GM19328 (cell line): ENCODE measurements around the gene GOLPH3.
"Not testable (repeated sequence)": the region's sequence is repeated elsewhere in the genome, so short reads cannot be mapped to it uniquely, and the experiment has no call there.

Source experiments
- ATAC-seq: cut with Tn5 transposase; IDR thresholded peaks from one replicate; pipeline ENCODE4 v1.9.1; 2021; ENCODE audit warnings: mild to moderate bottlenecking, moderate library complexity; ENCODE audit not compliant: unreplicated experiment

Gene GOLPH3

GRCh38 chr5:32100691-32101302 is 73.3 kb downstream of the GOLPH3 start:
- no peak for ATAC-seq

- no peak for ATAC-seq
Measured at GRCh38 chr5:32100230-32100629, 73.9 kb downstream of the GOLPH3 start.

DNA sequence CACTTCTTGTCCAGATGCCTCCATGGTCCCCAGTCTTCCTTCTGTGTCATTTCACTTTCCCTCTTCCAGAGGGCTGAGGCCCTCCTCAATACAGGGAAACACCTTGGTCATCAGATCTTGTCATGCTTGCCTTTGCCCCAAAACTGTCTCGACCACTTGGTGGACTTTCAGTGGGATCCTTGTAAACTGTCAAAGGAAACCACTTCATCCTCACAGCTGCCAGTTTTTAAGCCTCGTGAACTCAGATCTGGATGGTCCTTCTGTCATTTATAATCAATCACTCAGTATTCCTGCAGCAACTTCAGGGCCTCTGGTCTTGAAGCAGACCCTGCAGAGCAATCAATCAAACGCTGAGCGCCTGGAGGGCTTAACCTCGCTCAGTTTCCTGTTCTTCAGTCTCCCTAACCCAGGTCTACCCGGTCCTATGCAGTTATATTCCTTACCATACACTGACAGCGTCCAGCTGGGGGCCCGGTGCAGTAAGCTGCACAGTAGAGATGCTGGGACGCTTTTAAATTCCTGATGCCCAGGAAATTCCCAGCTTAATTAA is 74.6 kb downstream of the GOLPH3 start:
- ATAC-seq: no peak

DNA sequence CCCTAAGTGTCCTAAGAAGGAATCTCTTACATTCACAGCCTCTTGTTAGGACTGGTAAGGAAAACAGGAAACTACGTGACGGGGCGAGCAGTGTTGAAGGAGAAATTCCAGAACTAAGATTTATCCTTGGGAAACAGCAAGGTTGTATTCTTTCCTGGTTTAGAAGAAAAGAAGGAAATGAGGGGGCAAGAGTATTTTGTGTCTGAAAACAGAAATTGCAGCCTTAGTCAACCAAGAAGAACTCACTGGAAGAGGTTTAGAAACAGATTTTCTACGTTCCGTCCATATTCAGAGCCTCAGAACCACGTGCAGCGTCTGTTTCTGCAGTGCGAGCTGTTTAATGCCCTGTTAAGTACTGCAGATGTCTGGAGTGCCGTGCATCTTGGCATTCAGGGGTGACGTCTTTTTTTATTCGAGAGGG is 75.2 kb downstream of the GOLPH3 start:
- ATAC-seq: no peak

DNA sequence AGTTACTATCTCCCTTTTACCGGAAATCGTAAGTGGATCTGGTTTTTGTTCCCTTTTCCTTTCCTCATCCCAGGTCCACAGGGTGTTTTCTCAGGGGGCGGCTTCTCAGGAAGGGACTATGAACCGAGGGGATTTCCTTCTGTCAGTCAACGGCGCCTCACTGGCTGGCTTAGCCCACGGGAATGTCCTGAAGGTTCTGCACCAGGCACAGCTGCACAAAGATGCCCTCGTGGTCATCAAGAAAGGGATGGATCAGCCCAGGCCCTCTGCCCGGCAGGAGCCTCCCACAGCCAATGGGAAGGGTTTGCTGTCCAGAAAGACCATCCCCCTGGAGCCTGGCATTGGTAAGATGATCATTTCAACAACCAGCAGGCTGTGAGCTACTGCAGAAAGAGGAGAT is 75.8 kb downstream of the GOLPH3 start:
- ATAC-seq: no peak

- ATAC-seq: no peak
Measured at GRCh38 chr5:32096891-32097595, 77.1 kb downstream of the GOLPH3 start.

- ATAC-seq: no peak
Measured at GRCh38 chr5:32095261-32095671, 78.9 kb downstream of the GOLPH3 start.

DNA sequence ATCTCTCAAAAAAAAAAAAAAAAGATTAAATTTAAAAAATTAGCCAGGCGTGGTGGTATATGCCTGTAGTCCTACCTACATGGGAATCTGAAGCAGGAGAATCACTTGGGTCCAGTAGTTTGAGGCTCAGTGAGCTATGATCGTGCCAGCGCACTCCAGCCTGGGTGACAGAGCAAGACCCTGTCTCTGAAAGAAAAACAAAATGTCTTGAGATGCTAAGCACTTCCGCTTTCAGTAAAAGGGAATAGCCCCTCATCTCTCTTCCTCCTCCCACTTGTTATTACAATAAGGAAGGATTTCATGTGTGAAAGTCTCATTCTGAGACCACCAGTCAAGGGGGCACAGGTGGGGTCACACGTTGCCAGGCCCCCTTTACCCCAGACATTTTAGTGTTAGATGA is 79.4 kb downstream of the GOLPH3 start:
- no peak for ATAC-seq

DNA sequence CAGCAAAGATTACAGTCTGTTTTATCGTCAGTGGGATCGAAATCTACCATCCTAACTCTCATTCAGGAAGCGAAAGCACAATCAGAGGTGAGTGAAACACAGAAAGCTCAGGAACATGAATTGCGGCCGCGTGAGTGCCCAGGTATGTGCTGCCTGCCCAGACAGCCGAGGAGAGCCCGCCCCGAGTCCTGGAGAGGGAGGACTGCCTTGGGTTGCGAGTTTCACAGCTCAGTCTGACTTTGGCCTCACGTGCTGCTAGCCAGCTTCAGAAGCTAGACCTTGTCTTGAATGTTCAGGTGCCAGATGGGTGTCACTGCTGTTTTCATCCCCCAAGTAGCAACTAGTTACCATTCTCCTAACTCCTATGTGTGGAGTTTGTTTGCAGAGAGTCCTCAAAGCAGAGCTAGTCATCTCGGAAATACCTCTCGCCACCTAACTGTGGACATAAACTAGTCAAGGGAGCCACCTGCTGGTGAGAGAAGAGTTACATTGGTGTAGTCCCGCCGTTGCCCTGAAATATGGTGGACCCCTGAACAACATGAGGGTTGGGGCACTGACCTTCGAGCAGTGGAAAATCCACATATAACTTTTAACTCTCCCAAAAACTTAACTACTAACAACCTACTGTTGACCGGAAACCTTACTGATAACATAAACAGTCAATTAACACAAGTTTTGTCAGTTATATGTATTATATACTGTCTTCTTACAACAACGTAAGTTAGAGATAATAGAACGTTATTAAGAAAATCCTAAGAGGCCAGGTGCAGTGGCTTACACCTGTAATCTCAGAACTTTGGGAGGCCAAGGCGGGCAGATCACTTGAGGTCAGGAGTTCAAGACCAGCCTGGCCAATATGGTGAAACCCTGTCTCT is 80.9 kb downstream of the GOLPH3 start:
- peak; percentile 86 for ATAC-seq

DNA sequence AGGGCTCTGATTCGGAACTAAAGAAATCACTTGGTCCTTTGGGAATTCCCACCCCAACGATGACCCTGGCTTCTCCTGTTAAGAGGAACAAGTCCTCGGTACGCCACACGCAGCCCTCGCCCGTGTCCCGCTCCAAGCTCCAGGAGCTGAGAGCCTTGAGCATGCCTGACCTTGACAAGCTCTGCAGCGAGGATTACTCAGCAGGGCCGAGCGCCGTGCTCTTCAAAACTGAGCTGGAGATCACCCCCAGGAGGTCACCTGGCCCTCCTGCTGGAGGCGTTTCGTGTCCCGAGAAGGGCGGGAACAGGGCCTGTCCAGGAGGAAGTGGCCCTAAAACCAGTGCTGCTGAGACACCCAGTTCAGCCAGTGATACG is 83.4 kb downstream of the GOLPH3 start:
- ATAC-seq: no peak

GRCh38 chr5:32090026-32090754 is 83.9 kb downstream of the GOLPH3 start:
- ATAC-seq: no peak

DNA sequence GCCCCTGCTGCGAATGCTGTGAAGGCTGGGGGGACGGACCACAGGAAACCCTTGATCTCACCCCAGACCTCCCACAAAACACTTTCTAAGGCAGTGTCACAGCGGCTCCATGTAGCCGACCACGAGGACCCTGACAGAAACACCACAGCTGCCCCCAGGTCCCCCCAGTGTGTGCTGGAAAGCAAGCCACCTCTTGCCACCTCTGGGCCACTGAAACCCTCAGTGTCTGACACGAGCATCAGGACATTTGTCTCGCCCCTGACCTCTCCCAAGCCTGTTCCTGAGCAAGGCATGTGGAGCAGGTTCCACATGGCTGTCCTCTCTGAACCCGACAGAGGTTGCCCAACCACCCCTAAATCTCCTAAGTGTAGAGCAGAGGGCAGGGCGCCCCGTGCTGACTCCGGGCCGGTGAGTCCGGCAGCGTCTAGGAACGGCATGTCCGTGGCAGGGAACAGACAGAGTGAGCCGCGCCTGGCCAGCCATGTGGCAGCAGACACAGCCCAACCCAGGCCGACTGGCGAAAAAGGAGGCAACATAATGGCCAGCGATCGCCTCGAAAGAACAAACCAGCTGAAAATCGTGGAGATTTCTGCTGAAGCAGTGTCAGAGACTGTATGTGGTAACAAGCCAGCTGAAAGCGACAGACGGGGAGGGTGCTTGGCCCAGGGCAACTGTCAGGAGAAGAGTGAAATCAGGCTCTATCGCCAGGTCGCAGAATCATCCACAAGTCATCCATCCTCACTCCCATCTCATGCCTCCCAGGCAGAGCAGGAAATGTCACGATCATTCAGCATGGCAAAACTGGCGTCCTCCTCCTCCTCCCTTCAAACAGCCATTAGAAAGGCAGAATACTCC is 84.7 kb downstream of the GOLPH3 start:
- ATAC-seq: no peak

DNA sequence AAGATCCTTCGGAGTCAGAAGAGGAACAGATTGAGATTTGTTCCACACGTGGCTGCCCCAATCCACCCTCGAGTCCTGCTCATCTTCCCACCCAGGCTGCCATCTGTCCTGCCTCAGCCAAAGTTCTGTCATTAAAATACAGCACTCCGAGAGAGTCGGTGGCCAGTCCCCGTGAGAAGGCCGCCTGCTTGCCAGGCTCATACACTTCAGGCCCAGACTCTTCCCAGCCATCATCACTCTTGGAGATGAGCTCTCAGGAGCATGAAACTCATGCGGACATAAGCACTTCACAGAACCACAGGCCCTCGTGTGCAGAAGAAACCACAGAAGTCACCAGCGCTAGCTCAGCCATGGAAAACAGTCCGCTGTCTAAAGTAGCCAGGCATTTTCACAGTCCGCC is 85.9 kb downstream of the GOLPH3 start:
- ATAC-seq: no peak

GRCh38 chr5:32087086-32088082 is 86.7 kb downstream of the GOLPH3 start:
- no peak for ATAC-seq

DNA sequence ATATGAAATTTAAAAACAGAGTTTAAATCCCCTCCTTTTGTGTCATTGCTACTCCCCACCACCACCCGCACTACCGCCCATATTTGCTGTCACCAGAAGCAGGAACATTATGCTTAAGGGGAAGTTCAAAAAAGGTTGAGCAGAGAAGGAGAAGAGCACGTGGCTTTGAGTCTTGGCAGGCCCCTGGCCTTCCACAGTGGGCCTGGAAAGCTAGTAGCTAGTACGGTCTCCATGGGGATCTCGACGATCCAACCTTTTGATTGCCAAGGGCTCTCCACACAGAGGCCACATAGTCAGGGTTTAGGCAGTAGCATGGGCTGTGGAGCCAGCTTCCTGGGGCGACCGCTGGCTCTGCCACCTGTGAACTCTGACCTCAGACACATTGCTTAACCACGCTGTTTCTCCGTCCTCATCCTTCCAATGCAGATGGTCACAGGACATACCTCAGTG is 90.1 kb downstream of the GOLPH3 start:
- ATAC-seq: no peak

- ATAC-seq: no peak
Measured at GRCh38 chr5:32082701-32083100, 91.4 kb downstream of the GOLPH3 start.

- not testable (repeated sequence) for ATAC-seq
Measured at GRCh38 chr5:32080565-32080964, 93.6 kb downstream of the GOLPH3 start.

GRCh38 chr5:32078855-32079254 is 95.3 kb downstream of the GOLPH3 start:
- not testable (repeated sequence) for ATAC-seq
